ENCODE measurements around the gene MRC2.
A peak's percentile ranks its signal among the peaks of the same experiment; 100 is the strongest.

Gene MRC2

GRCh38 chr17:62615503-62615902 is 12.0 kb upstream of the MRC2 start:
- DNase-seq = no peak

- no peak for DNase-seq
These were observed 10.2 kb upstream of the MRC2 start for GRCh38 chr17:62616993-62617893.

GRCh38 chr17:62617894-62618472 is 9.5 kb upstream of the MRC2 start:
- no peak for DNase-seq

GRCh38 chr17:62618647-62619416 is 8.6 kb upstream of the MRC2 start:
- no peak for DNase-seq

GRCh38 chr17:62619417-62620155 is 7.9 kb upstream of the MRC2 start:
- no peak for DNase-seq

GRCh38 chr17:62621223-62621622 is 6.2 kb upstream of the MRC2 start:
- no peak for DNase-seq

GRCh38 chr17:62625184-62625869 is 2.1 kb upstream of the MRC2 start:
- DNase-seq = no peak

GRCh38 chr17:62625870-62626200 is 1.6 kb upstream of the MRC2 start:
- no peak for DNase-seq

GRCh38 chr17:62626719-62627218 is 701 bp upstream of the MRC2 start:
- DNase-seq = no peak

GRCh38 chr17:62627904-62628633 is 599 bp downstream of the MRC2 start:
- DNase-seq = peak; percentile 49

GRCh38 chr17:62628831-62629555 is 1.5 kb downstream of the MRC2 start:
- no peak for DNase-seq

- DNase-seq = no peak
These were observed 2.3 kb downstream of the MRC2 start for GRCh38 chr17:62629556-62630364.

- no peak for DNase-seq
These were observed 3.1 kb downstream of the MRC2 start for GRCh38 chr17:62630365-62631085.

- DNase-seq = no peak
These were observed 3.8 kb downstream of the MRC2 start for GRCh38 chr17:62631086-62631935.

- DNase-seq = no peak
These were observed 4.8 kb downstream of the MRC2 start for GRCh38 chr17:62631936-62632924.

- no peak for DNase-seq
These were observed 10.3 kb downstream of the MRC2 start for GRCh38 chr17:62637809-62638208.

GRCh38 chr17:62641153-62641552 is 13.7 kb downstream of the MRC2 start:
- DNase-seq = no peak

Data from activated CD8-positive, alpha-beta memory T cell treated with anti-CD3 and anti-CD28 coated beads, Interleukin-2, amount 50 U/mL, for 4 hours (primary cell).